IPS-11a (cell line): ENCODE results near the gene SYT12.

Experiments
- H3K4me3 ChIP-seq: one replicate; pipeline ENCODE4 v1.5.1; 2013; ENCODE audit warnings: low read depth, low read length, control low read depth

Gene SYT12

DNA sequence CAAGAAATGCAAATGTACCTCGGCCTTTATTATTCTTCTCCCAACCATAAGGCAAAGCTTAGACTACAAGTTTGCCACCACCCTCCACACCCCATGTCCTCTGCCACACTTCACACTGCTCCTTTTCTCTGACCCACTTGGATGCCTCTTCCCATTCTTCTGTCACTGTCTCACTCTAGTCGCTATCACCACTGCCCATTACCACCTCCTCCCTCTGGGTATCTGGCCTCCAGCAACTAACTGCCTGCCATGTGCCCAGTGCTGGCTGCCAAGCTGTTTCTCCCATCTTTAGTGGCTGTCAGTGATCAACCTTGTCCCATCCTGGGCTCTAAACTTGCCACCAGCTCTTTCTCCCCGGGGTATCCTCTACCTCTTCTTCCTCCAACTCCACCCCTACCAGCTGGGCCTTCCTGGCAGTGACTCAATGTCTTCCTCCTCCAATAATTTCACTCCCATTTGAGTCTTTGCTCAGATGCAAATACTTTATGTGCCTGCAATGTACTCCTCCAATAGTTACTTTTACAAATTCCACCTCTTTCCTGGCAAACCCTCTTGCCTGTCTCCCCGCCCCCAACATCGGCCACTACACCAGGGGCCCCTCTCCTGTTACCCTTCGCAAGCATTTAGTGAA is 76.0 kb downstream of the SYT12 start:
- no peak overlapping the region for H3K4me3 ChIP-seq

DNA sequence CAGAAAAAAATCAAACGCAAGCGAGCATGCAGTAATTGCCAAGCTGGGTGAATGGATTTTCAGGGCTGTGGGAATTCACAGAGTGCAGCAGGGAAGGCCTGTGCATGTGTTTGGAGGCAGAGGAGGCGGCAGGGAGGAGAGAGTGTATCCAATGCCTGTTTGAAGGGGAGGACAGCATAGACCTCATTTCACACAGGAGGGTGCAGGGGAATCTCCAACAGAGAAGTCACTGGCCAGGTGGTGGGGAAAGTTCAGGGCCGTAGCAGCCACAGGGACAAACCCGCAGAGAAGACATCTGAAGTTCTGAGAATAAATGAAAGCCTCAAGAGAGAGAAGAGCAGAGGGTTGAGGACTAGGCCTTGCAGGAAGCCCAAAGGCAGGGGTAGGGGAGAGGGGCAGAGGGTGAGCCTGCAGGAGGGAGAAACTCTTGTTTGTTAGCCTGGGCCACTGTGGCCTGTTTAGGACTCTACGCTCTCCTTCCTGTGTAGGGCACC is 76.9 kb downstream of the SYT12 start:
- H3K4me3 ChIP-seq = no peak overlapping the region
